GM19395 (cell line): Measurements from ENCODE around the gene PHF2.

Source experiments
- ATAC-seq: cut with Tn5 transposase; IDR thresholded peaks from one replicate; pipeline ENCODE4 v1.9.1; 2021; ENCODE audit warnings: mild to moderate bottlenecking, moderate library complexity; ENCODE audit not compliant: unreplicated experiment

The PHF2 gene

DNA sequence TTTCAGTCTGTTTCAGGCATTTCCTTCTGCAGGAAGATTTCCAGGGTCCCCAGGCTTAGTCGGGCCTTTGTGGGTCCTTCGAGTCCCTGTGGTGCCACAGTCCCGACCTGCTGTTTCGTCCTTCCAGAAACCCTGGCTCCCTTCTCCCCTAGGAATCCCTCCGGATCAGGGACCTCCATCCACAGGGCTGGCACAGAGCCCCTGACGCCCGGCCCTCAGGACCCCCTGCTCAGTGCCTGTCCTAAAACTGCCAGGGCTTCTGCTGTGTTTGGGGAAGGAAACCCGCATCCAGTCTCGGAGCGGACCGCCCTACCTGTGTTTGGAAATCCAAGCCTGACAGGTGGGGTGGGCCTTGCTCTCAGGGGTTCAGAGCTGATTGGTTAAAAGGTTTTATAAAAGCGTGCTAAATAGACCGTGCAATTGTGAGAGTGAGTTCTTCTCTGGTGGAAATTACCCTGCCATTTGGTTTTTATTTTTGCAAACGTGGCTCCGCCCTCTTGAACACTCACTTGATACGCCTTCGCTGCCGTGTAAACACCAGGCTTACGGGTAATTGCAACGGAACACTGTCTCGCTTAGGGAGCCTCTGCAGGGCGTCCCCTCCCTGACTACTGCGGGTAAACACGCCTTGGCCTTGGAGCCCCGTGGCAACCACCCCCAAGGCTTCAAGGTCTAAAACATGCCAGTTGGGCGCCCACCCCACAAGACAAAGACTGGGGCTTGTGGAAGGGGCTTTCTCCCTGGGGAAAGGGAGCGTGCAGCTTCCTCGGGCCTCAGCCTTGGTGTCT lies 121.2 kb downstream of the PHF2 start:
- no peak for ATAC-seq

DNA sequence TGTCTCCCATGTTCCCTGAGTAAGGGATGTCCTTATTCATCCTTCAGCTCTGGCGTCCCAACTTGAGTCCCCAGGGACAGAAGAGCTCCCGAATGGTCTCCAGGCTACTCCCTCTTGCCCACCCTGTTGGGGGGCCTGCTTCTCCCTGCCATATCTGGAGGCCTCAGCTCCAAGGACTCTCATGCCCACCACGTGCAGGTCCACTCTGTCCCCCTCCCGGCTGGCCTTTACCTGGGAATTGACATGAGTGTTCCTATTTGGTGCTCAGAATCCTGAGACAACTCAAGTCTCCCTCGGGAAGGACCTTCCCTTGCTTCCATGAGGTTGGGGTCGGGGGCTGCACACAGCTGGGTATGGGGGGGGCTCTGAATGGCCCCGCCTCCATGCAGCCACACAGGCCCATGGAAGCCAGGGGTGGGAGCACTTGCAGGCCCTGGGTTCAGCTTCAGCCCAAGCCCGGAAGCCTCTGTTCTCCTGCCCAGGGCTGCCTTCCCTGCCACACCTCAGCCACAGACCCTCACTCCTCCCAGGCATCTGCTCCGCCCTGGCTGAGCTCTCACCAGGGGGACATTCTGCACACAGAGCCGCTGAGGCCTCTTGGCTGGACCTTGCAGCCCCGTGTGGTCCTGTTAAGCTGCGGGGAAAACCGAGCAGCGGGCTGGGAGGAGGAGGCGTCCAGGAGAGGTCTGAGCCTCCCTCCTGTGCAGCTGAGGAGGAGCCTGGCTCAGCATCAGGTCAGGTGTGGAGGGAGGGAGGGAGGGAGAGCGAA lies 121.9 kb downstream of the PHF2 start:
- no peak for ATAC-seq

DNA sequence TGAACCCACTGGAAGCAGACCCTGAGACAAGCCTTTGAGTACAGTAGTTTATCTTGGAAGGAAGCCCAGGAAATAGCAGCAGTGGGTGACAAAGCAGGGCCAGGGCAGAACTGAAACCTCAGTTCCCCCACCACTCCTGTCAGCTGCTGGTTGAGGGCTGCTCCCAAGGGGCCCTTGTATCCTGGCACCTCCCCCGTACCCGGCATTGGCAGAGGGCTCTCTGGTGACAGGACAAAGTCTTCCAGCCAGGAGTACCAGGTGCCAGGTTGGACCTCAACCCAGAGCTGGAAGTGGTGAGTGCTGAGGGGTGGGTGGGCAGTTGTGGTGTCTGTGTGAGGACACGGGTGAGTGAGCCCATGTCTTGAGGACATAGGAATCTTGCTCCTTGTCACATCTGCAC lies 123.3 kb downstream of the PHF2 start:
- no peak for ATAC-seq

DNA sequence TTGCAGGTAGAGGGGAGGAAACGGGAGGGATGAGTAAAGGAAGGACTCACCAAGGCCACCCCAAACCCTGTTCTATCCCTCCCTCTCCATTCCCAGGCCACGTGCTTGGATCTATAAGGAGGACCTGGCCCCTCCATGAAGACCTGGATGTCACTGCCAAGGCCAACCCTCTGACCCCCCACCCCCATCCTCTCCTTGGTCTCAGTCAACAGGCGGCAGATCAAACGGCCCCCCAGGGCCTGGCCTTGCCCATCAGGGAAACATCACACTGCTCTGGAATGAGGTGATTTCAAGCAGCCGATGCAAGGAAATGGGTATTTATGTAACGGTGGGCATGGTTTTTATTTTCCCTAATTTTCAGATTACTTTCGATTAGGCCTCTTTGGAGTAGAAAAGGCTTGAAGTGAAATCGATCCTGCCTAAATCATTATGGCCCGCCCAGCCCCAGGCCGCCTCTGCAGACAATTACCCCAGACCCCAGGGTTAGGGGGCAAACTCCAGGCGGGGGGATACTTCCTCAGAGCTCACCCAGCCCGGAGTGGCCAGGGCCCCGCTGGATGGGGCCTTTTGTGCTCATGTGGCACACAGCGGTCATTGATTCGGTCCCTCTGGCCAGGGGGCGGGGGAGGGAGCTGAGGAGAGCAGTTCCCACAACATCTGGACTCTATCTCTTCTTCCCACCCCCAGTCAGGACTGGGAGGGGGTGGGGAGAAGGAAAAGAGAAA lies 125.3 kb downstream of the PHF2 start:
- ATAC-seq: no peak

DNA sequence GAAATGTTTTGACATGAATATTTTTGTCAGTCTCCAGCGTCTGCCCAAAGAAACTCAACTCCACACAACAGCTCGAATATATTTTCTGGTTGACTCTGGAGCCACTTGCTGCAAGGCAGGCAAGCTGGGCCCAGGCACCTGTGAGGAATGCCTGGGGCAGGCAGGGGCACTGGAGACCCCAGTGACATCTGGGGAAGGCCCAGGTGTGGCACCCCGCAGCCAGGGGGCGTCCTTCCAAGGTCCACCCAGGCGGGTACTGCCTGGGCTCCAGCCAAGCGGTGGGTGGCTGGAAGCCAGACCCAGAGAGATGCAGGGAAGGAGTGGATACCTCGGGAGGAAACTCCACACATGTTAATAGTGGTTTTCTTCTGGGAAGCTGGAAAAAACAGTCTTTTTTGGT lies 125.9 kb downstream of the PHF2 start:
- ATAC-seq: no peak

DNA sequence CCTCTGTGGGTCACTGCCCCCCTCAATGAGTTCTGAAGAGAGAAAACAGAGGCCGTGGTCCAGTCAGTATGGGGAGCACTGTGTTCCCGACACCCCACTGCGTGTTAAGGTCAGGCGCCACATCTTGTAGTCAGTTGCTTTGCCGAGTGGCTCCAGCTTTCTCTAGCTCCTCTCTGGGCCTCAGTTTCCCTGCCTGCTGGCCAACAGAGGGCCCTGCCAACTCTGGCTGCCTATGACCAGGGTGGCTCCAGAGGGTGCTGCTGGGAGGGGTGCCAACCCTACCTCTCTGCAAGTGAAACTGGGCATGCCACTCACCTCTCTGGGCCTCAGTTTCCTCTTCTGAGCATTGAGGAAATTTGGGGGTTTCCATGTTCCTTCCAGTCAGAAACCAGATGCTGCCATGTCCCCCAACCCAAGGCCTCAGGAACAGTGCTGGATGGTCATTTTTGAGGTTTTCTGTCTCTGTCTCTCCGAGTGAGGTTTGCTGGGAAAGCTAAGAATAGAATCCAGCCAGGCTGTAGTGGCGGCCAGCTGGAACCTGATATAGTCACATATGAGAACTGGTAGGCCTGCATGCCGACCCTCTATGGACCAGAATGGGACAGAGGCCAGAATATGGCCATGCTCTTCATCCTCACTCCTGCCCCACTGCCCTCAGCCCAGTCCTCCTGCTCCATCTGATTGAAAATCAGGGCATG lies 132.1 kb downstream of the PHF2 start:
- ATAC-seq: no peak

DNA sequence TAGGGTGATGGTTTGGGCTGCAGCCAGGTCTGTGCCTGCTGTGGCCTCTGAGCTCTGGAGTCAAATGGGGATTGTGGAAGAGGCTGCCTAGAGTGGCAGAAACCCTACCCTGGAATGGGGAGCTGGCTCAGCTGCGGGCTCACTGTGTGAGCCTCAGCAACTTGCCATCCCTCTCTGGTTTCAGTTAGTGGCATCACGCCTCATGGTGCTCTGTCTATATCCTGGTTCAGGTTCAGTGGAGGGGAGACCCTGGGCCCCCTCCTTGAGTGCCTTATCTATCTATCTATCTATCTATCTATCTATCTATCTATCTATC lies 132.6 kb downstream of the PHF2 start:
- ATAC-seq: no peak

- ATAC-seq: no peak
Observed at GRCh38 chr9:93709600-93710369, 133.4 kb downstream of the PHF2 start.

GRCh38 chr9:93710370-93710723 lies 134.0 kb downstream of the PHF2 start:
- no peak for ATAC-seq

GRCh38 chr9:93711002-93711401 lies 134.6 kb downstream of the PHF2 start:
- no peak for ATAC-seq

- ATAC-seq: no peak
Observed at GRCh38 chr9:93712896-93713295, 136.5 kb downstream of the PHF2 start.

DNA sequence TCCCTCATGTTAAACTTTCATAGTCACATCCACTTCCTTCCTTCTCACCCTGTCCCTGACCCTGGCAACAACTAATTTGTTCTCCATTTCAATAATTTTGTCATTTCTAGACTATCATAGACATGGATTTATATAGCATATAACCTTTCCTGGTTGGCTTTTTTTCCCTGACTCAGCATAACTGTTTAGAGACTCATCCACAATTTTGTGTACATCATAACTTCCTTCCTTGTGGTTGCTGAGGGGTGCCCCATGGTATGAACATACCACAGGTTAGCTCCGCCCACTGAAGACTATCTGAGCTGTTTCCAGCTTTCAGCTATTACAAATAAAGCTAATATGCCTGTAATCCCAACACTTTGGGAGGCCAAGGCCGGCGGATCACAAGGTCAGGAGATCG lies 137.3 kb downstream of the PHF2 start:
- ATAC-seq: no peak

DNA sequence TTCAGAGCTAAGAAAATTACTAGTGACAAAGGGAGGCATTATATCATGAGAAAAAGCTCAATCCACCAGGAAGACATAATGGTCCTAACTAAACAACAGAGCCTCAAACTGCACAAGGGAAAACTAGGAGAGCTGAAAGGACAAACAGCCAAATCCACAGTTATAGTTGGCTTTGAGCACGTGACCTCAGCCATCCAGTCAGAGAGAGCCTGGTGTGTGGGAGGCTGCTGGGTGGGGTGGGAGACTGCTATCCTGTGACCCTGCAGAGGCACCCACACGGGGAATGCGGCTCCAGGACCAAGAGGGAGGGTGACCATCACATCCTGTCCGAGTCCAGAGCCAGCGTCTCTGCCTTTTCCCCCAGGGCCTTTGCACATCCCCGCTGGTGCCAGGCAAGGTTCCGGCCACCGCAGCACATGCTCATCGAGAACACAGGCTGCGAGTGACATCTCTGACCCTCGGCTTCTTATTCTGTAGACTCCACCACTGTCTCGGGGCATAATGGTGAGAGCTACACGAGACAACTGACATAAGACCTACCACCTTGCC lies 145.1 kb downstream of the PHF2 start:
- ATAC-seq: no peak

DNA sequence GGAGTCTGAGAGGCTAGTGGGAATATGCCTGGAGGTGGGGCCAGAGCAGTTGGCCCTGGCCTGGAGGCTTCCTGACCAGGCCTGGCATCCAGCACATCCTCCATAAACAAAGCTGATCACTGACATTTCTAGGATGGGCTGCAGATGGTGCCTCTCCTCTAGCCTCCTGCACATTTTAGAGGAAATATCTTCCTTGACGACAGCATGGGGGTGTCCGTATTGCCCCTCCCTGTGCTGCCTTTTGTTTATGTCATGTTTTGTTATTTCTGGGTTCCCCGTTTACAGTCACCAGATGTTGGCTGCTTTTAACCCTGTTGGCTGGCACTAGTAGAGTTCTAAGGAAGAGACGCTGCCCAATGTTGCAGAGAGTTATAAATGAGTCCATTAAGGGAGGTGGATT lies 148.5 kb downstream of the PHF2 start:
- no peak for ATAC-seq

GRCh38 chr9:93725382-93725781 lies 149.0 kb downstream of the PHF2 start:
- ATAC-seq: no peak

GRCh38 chr9:93726147-93726546 lies 149.8 kb downstream of the PHF2 start:
- ATAC-seq: no peak
